PC-9 (cell line): ENCODE data around the gene ZBTB7C. TPM values are rescaled to one million over a fixed set of nuclear protein-coding genes. Genes with fewer than 3 reads are reported as not detected.

Experiments
- BruUV-seq: library from RNA; stranded (reverse); fragments of 400-500 nt; replicated peaks from 2 replicates; lab custom pipeline; 2021; lab: Mats Ljungman, UMichigan
- CTCF ChIA-PET: fragments of 300-600 bp; sonication (Branson Sonifier 250); formaldehyde crosslinking; loops from one replicate; lab custom pipeline; 2022; ENCODE audit warnings: antibody characterized with exemption; lab: Charles Lee
- POLR2A ChIA-PET: fragments of 300-600 bp; sonication (Branson Sonifier 250); formaldehyde crosslinking; loops from one replicate; lab custom pipeline; 2022; ENCODE audit warnings: antibody characterized with exemption; ENCODE audit not compliant: unreplicated experiment; lab: Charles Lee
- DNase-seq, 2 experiments: peaks; one replicate each; pipeline versions ENCODE4 v3.0.0 to v3.0.0-alpha.2; 2015 to 2022; ENCODE audit warnings: mixed read lengths in 1 of 2
- H2AFZ ChIP-seq: fragments of 200-600 bp; sonication (generic); 2 replicates; pipeline ENCODE4 v1.8.1; 2017; ENCODE audit warnings: antibody characterized with exemption
- H3F3A ChIP-seq: fragments of 200-600 bp; sonication (generic); 2 replicates; pipeline ENCODE4 v1.8.1; 2017; ENCODE audit warnings: antibody characterized with exemption, mild to moderate bottlenecking, low read depth; ENCODE audit not compliant: insufficient read depth
- H3K27ac ChIP-seq: fragments of 200-600 bp; sonication (generic); 2 replicates; pipeline ENCODE4 v1.6.1; 2016; ENCODE audit warnings: mixed run types
- H3K27me3 ChIP-seq: fragments of 200-600 bp; sonication (generic); 2 replicates; pipeline ENCODE4 v1.6.1; 2016; ENCODE audit warnings: low read depth, mixed run types; ENCODE audit not compliant: insufficient read depth
- H3K36me3 ChIP-seq: fragments of 200-600 bp; sonication (generic); 2 replicates; pipeline ENCODE4 v1.6.1; 2016; ENCODE audit warnings: low read depth, mixed run types
- H3K4me1 ChIP-seq: fragments of 200-600 bp; sonication (generic); replicated peaks from 2 replicates; pipeline ENCODE4 v1.6.1; 2016; ENCODE audit warnings: mixed run types; ENCODE audit not compliant: insufficient read depth
- H3K4me2 ChIP-seq: fragments of 200-600 bp; sonication (generic); 2 replicates; pipeline ENCODE4 v1.6.1; 2017; ENCODE audit warnings: mixed run types
- H3K4me3 ChIP-seq: fragments of 200-600 bp; sonication (generic); 2 replicates; pipeline ENCODE4 v1.6.1; 2016; ENCODE audit warnings: mixed run types
- H3K79me2 ChIP-seq: fragments of 200-600 bp; sonication (generic); 2 replicates; pipeline ENCODE4 v1.6.1; 2017; ENCODE audit warnings: low read depth, mixed run types
- H3K9me2 ChIP-seq: fragments of 200-600 bp; sonication (generic); 2 replicates; pipeline ENCODE4 v1.8.1; 2017; ENCODE audit warnings: mild to moderate bottlenecking; ENCODE audit not compliant: insufficient read depth
- H3K9me3 ChIP-seq: fragments of 200-600 bp; sonication (generic); 2 replicates; pipeline ENCODE4 v1.8.1; 2016; ENCODE audit warnings: low read depth; ENCODE audit not compliant: insufficient read depth
- H4K20me1 ChIP-seq: fragments of 200-600 bp; sonication (generic); 2 replicates; pipeline ENCODE4 v1.8.1; 2017; ENCODE audit not compliant: insufficient read depth
- EZH2 ChIP-seq: fragments of 200-600 bp; sonication (generic); IDR thresholded peaks from 2 replicates; pipeline ENCODE4 v1.8.0; 2017; ENCODE audit warnings: antibody characterized with exemption, low read depth
- intact Hi-C: fragments of 100-400 bp; cut with micrococcal nuclease; formaldehyde crosslinking; loops from one replicate; pipeline ENCODE4 v1.10.0; 2022; ENCODE audit not compliant: unreplicated experiment
- total RNA-seq: library from RNA; stranded (reverse); gene quantifications from 2 replicates; pipeline ENCODE4 v1.2.3, GENCODE V29; 2021
- TF ChIP-seq, protein P1 (sequence below): fragments of 200-600 bp; sonication (generic); conservative IDR thresholded peaks from 2 replicates; pipeline ENCODE4 v1.6.1; 2017; ENCODE audit warnings: mixed run types, antibody characterized with exemption, mild to moderate bottlenecking, moderate library complexity

Gene ZBTB7C
- total RNA-seq, 1 experiment from 2014 or later = not detected

DNA sequence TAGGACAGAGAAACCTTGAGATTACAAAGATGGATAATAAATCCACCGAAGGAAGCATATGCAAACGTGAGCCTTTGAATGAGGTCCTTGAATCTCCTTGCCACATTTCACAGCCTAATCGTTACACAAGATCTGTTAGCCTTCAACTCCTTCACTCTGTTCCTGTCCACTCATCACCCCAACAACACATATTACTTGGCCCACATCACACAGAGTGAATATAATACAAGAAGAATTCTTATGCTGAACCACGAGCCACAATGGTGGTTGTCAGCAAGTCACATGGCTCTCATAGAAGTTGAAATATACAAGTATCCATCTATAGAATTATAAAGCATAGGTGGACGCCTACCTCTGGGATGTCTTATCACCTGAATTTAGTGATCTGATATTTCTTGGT lies 12.6 kb downstream of the ZBTB7C start:
- no peak overlapping the region for H3K27ac ChIP-seq
- no peaks in the 10 kb centered on the region for H3K4me1 ChIP-seq
- H2AFZ ChIP-seq = no peak overlapping the region
- no peaks in the 10 kb centered on the region for H4K20me1 ChIP-seq
- no TSS peak for BruUV-seq
- no peak for DNase-seq
- H3F3A ChIP-seq = no peaks in the 10 kb centered on the region
- H3K9me2 ChIP-seq = no peaks in the 10 kb centered on the region
- H3K9me3 ChIP-seq = no peaks in the 10 kb centered on the region
- intact Hi-C loops = no loop called here
- no peaks in the 10 kb centered on the region for H3K79me2 ChIP-seq
- H3K4me2 ChIP-seq = no peak overlapping the region
- ChIA-PET POLR2A (no interaction called here), CTCF (no interaction called here)
- no peak overlapping the region for H3K4me3 ChIP-seq
- H3K36me3 ChIP-seq = no peaks in the 10 kb centered on the region
- H3K27me3 ChIP-seq = no peaks in the 10 kb centered on the region
- TF ChIP-seq EZH2 = no peak
- TF ChIP-seq, protein P1, sequence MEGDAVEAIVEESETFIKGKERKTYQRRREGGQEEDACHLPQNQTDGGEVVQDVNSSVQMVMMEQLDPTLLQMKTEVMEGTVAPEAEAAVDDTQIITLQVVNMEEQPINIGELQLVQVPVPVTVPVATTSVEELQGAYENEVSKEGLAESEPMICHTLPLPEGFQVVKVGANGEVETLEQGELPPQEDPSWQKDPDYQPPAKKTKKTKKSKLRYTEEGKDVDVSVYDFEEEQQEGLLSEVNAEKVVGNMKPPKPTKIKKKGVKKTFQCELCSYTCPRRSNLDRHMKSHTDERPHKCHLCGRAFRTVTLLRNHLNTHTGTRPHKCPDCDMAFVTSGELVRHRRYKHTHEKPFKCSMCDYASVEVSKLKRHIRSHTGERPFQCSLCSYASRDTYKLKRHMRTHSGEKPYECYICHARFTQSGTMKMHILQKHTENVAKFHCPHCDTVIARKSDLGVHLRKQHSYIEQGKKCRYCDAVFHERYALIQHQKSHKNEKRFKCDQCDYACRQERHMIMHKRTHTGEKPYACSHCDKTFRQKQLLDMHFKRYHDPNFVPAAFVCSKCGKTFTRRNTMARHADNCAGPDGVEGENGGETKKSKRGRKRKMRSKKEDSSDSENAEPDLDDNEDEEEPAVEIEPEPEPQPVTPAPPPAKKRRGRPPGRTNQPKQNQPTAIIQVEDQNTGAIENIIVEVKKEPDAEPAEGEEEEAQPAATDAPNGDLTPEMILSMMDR = no peak

DNA sequence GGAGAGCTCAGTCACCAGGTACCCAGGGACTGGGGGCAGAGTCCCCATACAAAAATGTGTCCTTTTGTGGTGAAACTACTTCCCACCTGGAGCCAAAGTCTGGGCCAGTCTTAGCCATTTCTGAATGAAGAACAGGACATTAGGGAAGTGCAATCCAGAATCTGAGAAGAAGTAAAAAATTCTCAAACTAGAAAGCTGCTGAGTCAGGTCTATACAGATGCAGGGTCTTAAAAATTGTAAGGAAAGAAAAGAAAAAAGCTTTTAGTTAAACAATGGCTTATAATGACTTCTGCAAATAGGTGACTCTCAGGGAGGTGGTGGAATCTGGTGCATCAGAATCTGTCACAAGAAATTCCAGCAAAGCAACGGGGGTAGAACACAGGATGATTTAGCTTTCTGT lies 13.5 kb downstream of the ZBTB7C start:
- Histone ChIP-seq H3K9me2 (no peaks in the 10 kb centered on the region), H3K36me3 (no peaks in the 10 kb centered on the region), H3K27ac (no peak overlapping the region), H3K4me2 (no peak overlapping the region), H2AFZ (no peak overlapping the region), H4K20me1 (no peaks in the 10 kb centered on the region), H3K9me3 (no peaks in the 10 kb centered on the region), H3F3A (0 out of 2 replicates have a peak, but pooled peaks cover 3% of the 10 kb centered on the region), H3K79me2 (no peaks in the 10 kb centered on the region), H3K4me1 (0 out of 2 replicates have a peak, but pooled peaks cover under 1% of the 10 kb centered on the region), H3K27me3 (no peaks in the 10 kb centered on the region), H3K4me3 (no peak overlapping the region)
- TF ChIP-seq EZH2 = no peak
- CTCF ChIA-PET = no interaction called here
- no TSS peak for BruUV-seq
- no peak for DNase-seq
- POLR2A ChIA-PET = no interaction called here
- intact Hi-C loops = no loop called here

DNA sequence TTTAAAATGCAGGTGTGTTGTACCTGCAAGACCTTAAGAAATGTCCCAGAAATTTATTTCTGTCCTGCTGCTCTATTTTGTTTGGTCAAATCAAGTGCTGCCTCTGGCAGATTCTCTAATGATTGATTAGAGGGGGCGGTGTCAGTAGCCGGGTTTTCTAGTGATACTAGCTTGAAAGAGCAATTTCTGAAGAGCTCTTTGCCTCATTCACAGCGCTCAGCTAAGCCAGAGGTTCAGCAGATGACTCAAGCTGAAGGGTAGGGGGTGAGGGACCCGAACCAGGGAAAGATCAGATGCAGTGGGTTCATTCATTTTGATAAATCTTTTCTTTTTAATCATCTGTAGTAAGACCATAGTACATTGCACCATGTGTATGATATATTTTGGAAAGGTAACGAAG lies 15.0 kb downstream of the ZBTB7C start:
- CTCF ChIA-PET = no interaction called here
- Histone ChIP-seq H3K4me1 (peaks cover 15% of the 10 kb centered on the region), H3K4me2 (no peak overlapping the region), H3K27me3 (no peaks in the 10 kb centered on the region), H3K9me2 (no peaks in the 10 kb centered on the region), H4K20me1 (no peaks in the 10 kb centered on the region), H2AFZ (no peak overlapping the region), H3K9me3 (no peaks in the 10 kb centered on the region), H3K27ac (no peak overlapping the region), H3F3A (peaks cover 18% of the 10 kb centered on the region), H3K36me3 (no peaks in the 10 kb centered on the region), H3K4me3 (no peak overlapping the region), H3K79me2 (no peaks in the 10 kb centered on the region)
- BruUV-seq = no TSS peak
- intact Hi-C loops = no loop called here
- POLR2A ChIA-PET = no interaction called here
- TF ChIP-seq EZH2 = no peak
- TF ChIP-seq, protein P1 = no peak
- no peak for DNase-seq

DNA sequence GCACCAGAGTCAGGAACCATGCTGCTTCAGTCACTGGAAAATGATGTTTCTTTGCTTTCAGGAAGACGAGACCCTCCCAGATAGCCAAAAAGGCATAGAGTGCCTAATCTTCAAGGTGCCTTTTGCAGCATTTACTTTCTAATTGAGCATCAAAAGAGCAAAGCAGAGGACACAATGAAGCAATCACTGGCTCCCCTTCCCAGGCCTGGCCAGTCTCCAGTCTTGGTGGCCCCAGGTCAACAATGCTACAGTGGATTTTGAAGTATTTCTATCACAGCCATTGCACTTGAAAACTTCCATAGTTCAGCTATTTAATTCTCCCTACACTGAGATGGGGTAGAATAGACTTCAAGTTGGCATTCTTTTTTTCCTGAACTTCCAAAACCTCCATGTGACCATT lies 15.4 kb downstream of the ZBTB7C start:
- Histone ChIP-seq H4K20me1 (no peaks in the 10 kb centered on the region), H2AFZ (no peak overlapping the region), H3F3A (peaks cover 22% of the 10 kb centered on the region), H3K4me3 (no peak overlapping the region), H3K9me3 (no peaks in the 10 kb centered on the region), H3K36me3 (no peaks in the 10 kb centered on the region), H3K27me3 (no peaks in the 10 kb centered on the region), H3K4me2 (no peak overlapping the region), H3K27ac (no peak overlapping the region), H3K4me1 (peaks cover 19% of the 10 kb centered on the region), H3K9me2 (no peaks in the 10 kb centered on the region), H3K79me2 (no peaks in the 10 kb centered on the region)
- intact Hi-C loops = no loop called here
- POLR2A ChIA-PET = no interaction called here
- CTCF ChIA-PET = no interaction called here
- no TSS peak for BruUV-seq
- TF ChIP-seq, protein P1 = no peak
- TF ChIP-seq EZH2 = no peak
- DNase-seq = no peak
